Fibroblast of lung (primary cell): ENCODE measurements around the gene BCAS3.

Experiments
- EZH2 ChIP-seq: IDR thresholded peaks from 2 replicates; pipeline ENCODE4 v1.5.1; 2012; ENCODE audit warnings: low read length, control low read depth, mild to moderate bottlenecking; ENCODE audit errors: missing control alignments
- TF ChIP-seq, protein P1 (sequence below), 2 donors: IDR thresholded peaks in 1 of 2; conservative IDR thresholded peaks in 1 of 2; 1 replicate in 1 of 2; 2 replicates in 1 of 2; pipeline ENCODE4 v1.5.1; 2011 to 2012; ENCODE audit warnings: low read length in 2 of 2, control low read depth in 1 of 2, inconsistent platforms in 1 of 2, low read depth in 1 of 2, mild to moderate bottlenecking in 1 of 2

DNA sequence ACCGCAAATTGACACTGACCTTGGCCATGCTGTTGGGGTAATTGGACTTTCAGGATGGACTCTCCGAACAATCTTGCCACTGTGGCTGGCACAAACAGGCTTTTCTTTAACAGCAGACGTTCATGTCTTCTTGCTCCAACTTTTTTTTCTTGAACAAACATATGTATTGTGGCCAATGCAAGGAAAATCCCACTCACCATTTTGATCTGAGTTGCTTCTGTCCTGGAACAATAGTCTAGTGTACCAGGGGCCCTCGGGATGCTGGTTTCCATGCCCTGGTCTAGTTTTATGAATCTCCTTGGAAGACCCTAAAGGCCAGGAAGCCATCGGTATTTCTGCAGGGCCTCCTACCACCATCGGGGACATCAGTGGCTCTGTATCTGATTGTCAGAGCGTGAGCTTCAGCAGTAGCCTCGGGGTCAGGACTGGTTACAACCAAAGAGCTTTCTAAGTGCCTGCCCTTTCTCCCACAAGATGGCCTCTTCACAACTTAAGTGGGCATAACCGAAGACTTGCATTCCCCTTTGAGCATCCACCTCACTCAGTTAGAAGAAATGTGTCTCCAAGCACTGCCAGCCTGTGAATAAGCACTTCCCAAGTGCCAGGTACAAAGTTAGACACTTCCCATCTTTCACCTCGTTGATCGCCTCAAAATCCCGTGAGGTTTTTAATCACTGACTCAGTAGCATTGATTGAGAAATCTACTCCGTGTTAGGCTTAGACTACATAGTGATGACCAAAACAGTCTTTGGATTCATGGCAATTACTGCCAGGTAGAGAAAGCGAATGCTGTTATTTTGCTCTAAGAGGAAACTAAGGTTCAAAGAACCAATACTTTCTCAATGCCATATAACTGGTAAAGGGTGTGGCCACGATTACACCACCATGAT lies 635.0 kb downstream of the BCAS3 start:
- TF ChIP-seq, protein P1, sequence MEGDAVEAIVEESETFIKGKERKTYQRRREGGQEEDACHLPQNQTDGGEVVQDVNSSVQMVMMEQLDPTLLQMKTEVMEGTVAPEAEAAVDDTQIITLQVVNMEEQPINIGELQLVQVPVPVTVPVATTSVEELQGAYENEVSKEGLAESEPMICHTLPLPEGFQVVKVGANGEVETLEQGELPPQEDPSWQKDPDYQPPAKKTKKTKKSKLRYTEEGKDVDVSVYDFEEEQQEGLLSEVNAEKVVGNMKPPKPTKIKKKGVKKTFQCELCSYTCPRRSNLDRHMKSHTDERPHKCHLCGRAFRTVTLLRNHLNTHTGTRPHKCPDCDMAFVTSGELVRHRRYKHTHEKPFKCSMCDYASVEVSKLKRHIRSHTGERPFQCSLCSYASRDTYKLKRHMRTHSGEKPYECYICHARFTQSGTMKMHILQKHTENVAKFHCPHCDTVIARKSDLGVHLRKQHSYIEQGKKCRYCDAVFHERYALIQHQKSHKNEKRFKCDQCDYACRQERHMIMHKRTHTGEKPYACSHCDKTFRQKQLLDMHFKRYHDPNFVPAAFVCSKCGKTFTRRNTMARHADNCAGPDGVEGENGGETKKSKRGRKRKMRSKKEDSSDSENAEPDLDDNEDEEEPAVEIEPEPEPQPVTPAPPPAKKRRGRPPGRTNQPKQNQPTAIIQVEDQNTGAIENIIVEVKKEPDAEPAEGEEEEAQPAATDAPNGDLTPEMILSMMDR (conservative IDR thresholded peaks at IDR 0.05 in 1 of 2, IDR thresholded peaks at IDR 0.05 in 1 of 2; ENCODE audit: low read depth in 1 of 2, low read length in 2 of 2) = no peak
- TF ChIP-seq EZH2 = no peak
